HEK293 (cell line): ENCODE data around the gene SPTLC1.

Source experiments
- CTCF ChIA-PET: fragments of 350-600 bp; formaldehyde crosslinking; extraction: SDS; loops from one replicate; lab custom pipeline; 2021; ENCODE audit warnings: antibody characterized with exemption; lab: Yijun Ruan, JAX
- POLR2A ChIA-PET: fragments of 300-600 bp; formaldehyde crosslinking; extraction: SDS; loops from one replicate; lab custom pipeline; 2020; ENCODE audit warnings: antibody characterized with exemption, inconsistent platforms; lab: Yijun Ruan, JAX
- H3K27ac ChIP-seq: fragments of 200-500 bp; sonication (Bioruptor generic); 2 replicates; pipeline ENCODE4 v1.5.1; 2014; ENCODE audit warnings: low read depth, low read length, control low read depth, inconsistent platforms; ENCODE audit errors: extremely low read depth
- H3K36me3 ChIP-seq, 2 experiments: fragments of 200-500 bp in 1 of 2; sonication (Bioruptor generic) in 1 of 2; 1 replicate in 1 of 2; 2 replicates in 1 of 2; pipeline ENCODE4 v1.5.1; 2014 to 2017; ENCODE audit warnings: inconsistent platforms in 2 of 2, low read length in 2 of 2; ENCODE audit not compliant: control insufficient read depth in 2 of 2, insufficient read depth in 1 of 2
- H3K4me1 ChIP-seq: fragments of 200-500 bp; sonication (Bioruptor generic); 2 replicates; pipeline ENCODE4 v1.5.1; 2014; ENCODE audit warnings: mild to moderate bottlenecking, low read length, inconsistent platforms; ENCODE audit not compliant: control insufficient read depth, insufficient read depth
- H3K4me3 ChIP-seq: 2 replicates; pipeline ENCODE4 v1.5.1; 2011; ENCODE audit warnings: low read depth, mild to moderate bottlenecking, control low read depth, low read length, moderate library complexity
- H3K9me3 ChIP-seq: fragments of 200-500 bp; sonication (Bioruptor generic); 2 replicates; pipeline ENCODE4 v1.5.1; 2014; ENCODE audit warnings: low read depth, low read length, inconsistent platforms; ENCODE audit not compliant: control insufficient read depth, insufficient read depth
- GLI2 ChIP-seq: fragments of 450-650 bp; formaldehyde crosslinking; IDR thresholded peaks from 2 replicates; pipeline ENCODE4; 2017; ENCODE audit warnings: missing biosample characterization, missing genetic modification characterization, low read depth, borderline replicate concordance
- GLIS1 ChIP-seq: fragments of 450-650 bp; formaldehyde crosslinking; IDR thresholded peaks from 2 replicates; pipeline ENCODE4 v1.5.1; 2016; ENCODE audit warnings: missing biosample characterization, missing genetic modification characterization
- KLF7 ChIP-seq: fragments of 450-650 bp; formaldehyde crosslinking; IDR thresholded peaks from 2 replicates; pipeline ENCODE4 v1.5.1; 2016; ENCODE audit warnings: missing biosample characterization, missing genetic modification characterization, borderline replicate concordance
- OVOL3 ChIP-seq: fragments of 450-650 bp; formaldehyde crosslinking; IDR thresholded peaks from 2 replicates; pipeline ENCODE4 v1.5.1; 2016; ENCODE audit warnings: missing biosample characterization, missing genetic modification characterization
- PRDM10 ChIP-seq: fragments of 450-650 bp; formaldehyde crosslinking; IDR thresholded peaks from 2 replicates; pipeline ENCODE4 v1.5.1; 2016; ENCODE audit warnings: missing biosample characterization, missing genetic modification characterization
- WT1 ChIP-seq: fragments of 450-650 bp; formaldehyde crosslinking; IDR thresholded peaks from 2 replicates; pipeline ENCODE4 v1.5.1; 2016; ENCODE audit warnings: missing biosample characterization, missing genetic modification characterization
- ZBTB6 ChIP-seq: fragments of 450-650 bp; formaldehyde crosslinking; IDR thresholded peaks from 2 replicates; pipeline ENCODE4 v1.5.1; 2017; ENCODE audit warnings: missing biosample characterization, missing genetic modification characterization
- ZFP37 ChIP-seq: fragments of 450-650 bp; formaldehyde crosslinking; IDR thresholded peaks from 2 replicates; pipeline ENCODE4 v1.5.1; 2016; ENCODE audit warnings: missing biosample characterization, missing genetic modification characterization
- ZFP41 ChIP-seq: fragments of 450-650 bp; formaldehyde crosslinking; IDR thresholded peaks from 2 replicates; pipeline ENCODE4 v1.5.1; 2016; ENCODE audit warnings: missing biosample characterization, missing genetic modification characterization, borderline replicate concordance
- ZIC2 ChIP-seq: fragments of 450-650 bp; formaldehyde crosslinking; IDR thresholded peaks from 2 replicates; pipeline ENCODE4 v1.5.1; 2016; ENCODE audit warnings: missing biosample characterization, missing genetic modification characterization
- ZNF19 ChIP-seq: fragments of 450-650 bp; formaldehyde crosslinking; IDR thresholded peaks from 2 replicates; pipeline ENCODE4; 2016; ENCODE audit warnings: missing biosample characterization, missing genetic modification characterization, low read depth
- ZNF202 ChIP-seq: fragments of 450-650 bp; formaldehyde crosslinking; IDR thresholded peaks from 2 replicates; pipeline ENCODE4 v1.5.1; 2016; ENCODE audit warnings: missing biosample characterization, missing genetic modification characterization, borderline replicate concordance
- ZNF280D ChIP-seq: fragments of 450-650 bp; formaldehyde crosslinking; IDR thresholded peaks from 2 replicates; pipeline ENCODE4 v1.5.1; 2016; ENCODE audit warnings: missing biosample characterization, missing genetic modification characterization
- ZNF639 ChIP-seq: fragments of 450-650 bp; formaldehyde crosslinking; IDR thresholded peaks from 2 replicates; pipeline ENCODE4 v1.5.1; 2016; ENCODE audit warnings: missing biosample characterization, missing genetic modification characterization
- ZNF692 ChIP-seq: fragments of 450-650 bp; formaldehyde crosslinking; IDR thresholded peaks from 2 replicates; pipeline ENCODE4 v1.5.1; 2016; ENCODE audit warnings: missing biosample characterization, missing genetic modification characterization
- ZNF776 ChIP-seq: fragments of 450-650 bp; formaldehyde crosslinking; IDR thresholded peaks from 2 replicates; pipeline ENCODE4 v1.5.0; 2017; ENCODE audit warnings: missing biosample characterization, missing genetic modification characterization, borderline replicate concordance
- ZNF785 ChIP-seq: fragments of 450-650 bp; formaldehyde crosslinking; IDR thresholded peaks from 2 replicates; pipeline ENCODE4 v1.5.1; 2016; ENCODE audit warnings: missing biosample characterization, missing genetic modification characterization

SPTLC1 gene

GRCh38 chr9:92001244-92001643 lies 114.0 kb downstream of the SPTLC1 start:
- TF ChIP-seq ZNF19 (tag by site-specific recombination): no peak
- TF ChIP-seq GLI2 (tag by site-specific recombination): no peak
- TF ChIP-seq ZFP41: no peak
- no peak for TF ChIP-seq ZBTB6 (tag by site-specific recombination)
- TF ChIP-seq ZIC2 (tag by site-specific recombination): no peak
- no peak for TF ChIP-seq ZNF776
- no peak for TF ChIP-seq ZNF785 (tag by site-specific recombination)
- no peak for TF ChIP-seq ZNF280D
- no peak for TF ChIP-seq ZNF202 (tag by site-specific recombination)
- no peak for TF ChIP-seq ZNF639 (tag by site-specific recombination)
- no peak for TF ChIP-seq GLIS1 (tag by site-specific recombination)
- no peak for TF ChIP-seq ZFP37
- TF ChIP-seq KLF7: no peak
- TF ChIP-seq WT1 (tag by site-specific recombination): no peak
- H3K36me3 ChIP-seq: no peaks in the 10 kb centered on the region
- no peak overlapping the region for H3K27ac ChIP-seq
- ChIA-PET POLR2A (no interaction called here), CTCF (interaction anchor here (0.9 to 1.4 kb wide), 3 partner anchors 22 to 51 kb away, joined by 3 to 4 read pairs (median 3); partner anchors contain the start of gene ROR2)
- H3K4me3 ChIP-seq: no peak overlapping the region
- H3K4me1 ChIP-seq: no peaks in the 10 kb centered on the region
- no peaks in the 10 kb centered on the region for H3K9me3 ChIP-seq

GRCh38 chr9:91995000-91995655 lies 120.1 kb downstream of the SPTLC1 start:
- TF ChIP-seq OVOL3 (tag by site-specific recombination): no peak
- peak; percentile 89 for TF ChIP-seq PRDM10 (tag by site-specific recombination)
- TF ChIP-seq ZNF692 (tag by site-specific recombination): no peak
- ChIA-PET POLR2A (interaction anchor here (1.1 to 1.4 kb wide), 2 partner anchors 8 to 12 kb away, joined by 3 to 4 read pairs; no protein-coding TSS in a partner anchor), CTCF (interaction anchor here (0.5 to 1.0 kb wide), 3 partner anchors 9 to 41 kb away, joined by 3 to 4 read pairs (median 4); no protein-coding TSS in a partner anchor)
- Histone ChIP-seq H3K27ac (no peak overlapping the region), H3K36me3 (no peaks in the 10 kb centered on the region), H3K9me3 (no peaks in the 10 kb centered on the region), H3K4me1 (0 out of 2 replicates have a peak, but pooled peaks cover 4% of the 10 kb centered on the region), H3K4me3 (no peak overlapping the region)
